ENCODE measurements around the gene PRLR.

PRLR gene

DNA sequence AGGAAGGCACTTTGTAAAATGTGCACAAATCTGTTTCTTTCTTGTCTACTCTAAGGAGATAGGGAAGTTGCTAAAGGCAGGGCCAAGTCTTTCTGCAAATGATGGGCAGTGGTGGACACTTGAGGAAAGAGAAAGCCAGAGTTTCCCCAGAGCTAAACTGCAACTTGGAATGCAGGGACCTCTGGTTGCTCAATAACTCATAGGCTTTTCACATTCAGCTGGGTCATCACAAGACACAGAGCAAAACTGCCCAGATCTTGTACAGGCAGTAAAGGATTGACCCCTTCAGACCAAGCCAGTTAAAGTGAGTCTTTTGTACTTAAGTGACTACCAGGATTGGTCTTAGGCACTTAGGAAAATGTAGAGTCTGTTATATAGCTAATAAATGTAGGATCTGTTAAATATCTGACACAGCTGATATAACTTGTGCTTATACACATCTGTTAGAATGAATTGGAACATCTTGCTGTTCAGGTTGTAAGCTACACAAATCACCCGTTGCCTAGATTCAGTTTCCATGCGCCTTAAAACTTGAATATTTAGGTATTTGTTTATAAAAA, 169.0 kb downstream of the PRLR start:
- TF ChIP-seq SUZ12 (IDR thresholded peaks at IDR 0.05): no peak
- no peak for TF ChIP-seq BHLHE40 (IDR thresholded peaks at IDR 0.05; ENCODE audit: borderline replicate concordance)
- TF ChIP-seq SP1 (IDR thresholded peaks at IDR 0.05): no peak
- no peak for TF ChIP-seq FOXA1 (IDR thresholded peaks at IDR 0.05)
- no peak for TF ChIP-seq FOXK2 (IDR thresholded peaks at IDR 0.05)
- no peak for TF ChIP-seq ZNF384 (IDR thresholded peaks at IDR 0.05)
- no peak for TF ChIP-seq ARNT (IDR thresholded peaks at IDR 0.05)
- no peak for TF ChIP-seq FOXM1 (IDR thresholded peaks at IDR 0.05; ENCODE audit: borderline replicate concordance)
- TF ChIP-seq TARDBP (IDR thresholded peaks at IDR 0.05): no peak
- TF ChIP-seq LEF1 (IDR thresholded peaks at IDR 0.05; ENCODE audit: borderline replicate concordance): no peak
- TF ChIP-seq HDGF (IDR thresholded peaks at IDR 0.05; ENCODE audit: borderline replicate concordance): no peak
- TF ChIP-seq L3MBTL2 (conservative IDR thresholded peaks at IDR 0.05): no peak
- TF ChIP-seq, protein P1, sequence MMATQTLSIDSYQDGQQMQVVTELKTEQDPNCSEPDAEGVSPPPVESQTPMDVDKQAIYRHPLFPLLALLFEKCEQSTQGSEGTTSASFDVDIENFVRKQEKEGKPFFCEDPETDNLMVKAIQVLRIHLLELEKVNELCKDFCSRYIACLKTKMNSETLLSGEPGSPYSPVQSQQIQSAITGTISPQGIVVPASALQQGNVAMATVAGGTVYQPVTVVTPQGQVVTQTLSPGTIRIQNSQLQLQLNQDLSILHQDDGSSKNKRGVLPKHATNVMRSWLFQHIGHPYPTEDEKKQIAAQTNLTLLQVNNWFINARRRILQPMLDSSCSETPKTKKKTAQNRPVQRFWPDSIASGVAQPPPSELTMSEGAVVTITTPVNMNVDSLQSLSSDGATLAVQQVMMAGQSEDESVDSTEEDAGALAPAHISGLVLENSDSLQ (IDR thresholded peaks at IDR 0.05): no peak
- TF ChIP-seq NFRKB (IDR thresholded peaks at IDR 0.05): no peak
- no peak for TF ChIP-seq ELF4 (IDR thresholded peaks at IDR 0.05)
- CTCF ChIA-PET: no interaction called here
- DNase-seq (ENCODE audit: extremely low spot score): no peak
- POLR2A ChIA-PET: no interaction called here

DNA sequence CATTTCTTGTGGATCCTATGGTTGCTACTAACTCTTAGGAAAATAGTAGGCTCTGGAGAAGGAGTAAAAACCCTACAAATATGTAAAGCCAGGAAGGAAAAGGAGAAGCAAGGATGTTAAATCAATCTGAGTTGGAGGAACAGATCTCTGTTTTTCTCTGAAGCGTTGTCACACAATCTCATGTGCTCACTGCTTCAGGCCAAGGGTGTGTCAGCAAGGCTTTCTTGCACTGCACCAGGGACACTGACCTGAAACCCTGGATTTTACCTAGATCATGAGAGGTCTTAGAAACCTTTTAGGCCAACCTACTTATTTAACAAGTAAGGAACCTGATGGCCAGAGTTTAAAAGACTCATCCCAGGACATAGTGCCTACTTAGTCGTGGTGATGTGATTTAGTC, 170.1 kb downstream of the PRLR start:
- DNase-seq (ENCODE audit: extremely low spot score): no peak
- TF ChIP-seq HDGF (IDR thresholded peaks at IDR 0.05; ENCODE audit: borderline replicate concordance): no peak
- TF ChIP-seq FOXA1 (IDR thresholded peaks at IDR 0.05): no peak
- TF ChIP-seq FOXM1 (IDR thresholded peaks at IDR 0.05; ENCODE audit: borderline replicate concordance): no peak
- no peak for TF ChIP-seq SP1 (IDR thresholded peaks at IDR 0.05)
- no peak for TF ChIP-seq L3MBTL2 (conservative IDR thresholded peaks at IDR 0.05)
- no peak for TF ChIP-seq FOXK2 (IDR thresholded peaks at IDR 0.05)
- POLR2A ChIA-PET: no interaction called here
- CTCF ChIA-PET: no interaction called here

DNA sequence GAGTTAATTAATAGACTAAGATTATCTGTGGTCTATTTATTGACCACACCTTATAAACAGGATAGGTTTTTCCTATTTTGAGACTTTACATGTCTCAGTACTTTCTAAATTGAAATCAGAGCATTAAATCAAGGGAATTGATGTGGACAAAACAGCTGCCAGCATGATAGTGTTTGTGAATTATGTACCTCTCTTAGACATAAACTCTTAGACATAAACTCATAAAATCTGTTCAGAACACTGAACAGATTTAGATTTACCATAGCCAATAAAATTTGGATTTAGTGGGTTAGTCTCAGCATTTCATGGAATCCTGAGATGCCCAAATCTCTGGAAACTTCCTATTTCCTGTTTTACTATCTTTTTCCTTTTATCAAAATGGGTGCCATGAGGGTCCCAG, 171.0 kb downstream of the PRLR start:
- DNase-seq (ENCODE audit: extremely low spot score): no peak
- CTCF ChIA-PET: no interaction called here
- POLR2A ChIA-PET: no interaction called here
- TF ChIP-seq SP1 (IDR thresholded peaks at IDR 0.05) (no peak), ELF4 (IDR thresholded peaks at IDR 0.05) (no peak), NFRKB (IDR thresholded peaks at IDR 0.05) (no peak), TARDBP (IDR thresholded peaks at IDR 0.05) (no peak)
- TF ChIP-seq, protein P1 (IDR thresholded peaks at IDR 0.05): no peak

DNA sequence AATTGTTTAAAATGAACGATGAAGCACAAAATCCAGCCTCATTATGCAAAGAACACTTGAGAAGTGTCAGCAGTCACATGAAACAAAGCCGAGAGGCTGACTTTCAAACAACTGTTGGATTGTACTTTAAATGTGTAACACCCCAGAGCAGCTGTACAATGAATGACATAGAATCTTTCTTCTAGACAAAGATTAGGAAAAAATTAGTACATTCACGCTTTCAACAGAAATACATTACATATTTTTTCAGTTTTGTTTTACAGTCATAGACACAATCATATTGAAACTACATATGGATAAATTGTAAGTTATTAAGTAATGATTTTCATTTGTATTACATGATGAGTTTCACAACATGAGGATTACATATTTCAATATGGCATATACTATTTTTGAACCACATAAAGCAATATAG, 171.9 kb downstream of the PRLR start:
- ChIA-PET CTCF (no interaction called here), POLR2A (no interaction called here)
- no peak for DNase-seq (ENCODE audit: extremely low spot score)
- TF ChIP-seq, protein P1 (IDR thresholded peaks at IDR 0.05): no peak
- TF ChIP-seq LEF1 (IDR thresholded peaks at IDR 0.05; ENCODE audit: borderline replicate concordance): no peak
- no peak for TF ChIP-seq HDGF (IDR thresholded peaks at IDR 0.05; ENCODE audit: borderline replicate concordance)
- TF ChIP-seq NFRKB (IDR thresholded peaks at IDR 0.05): no peak
- TF ChIP-seq SP1 (IDR thresholded peaks at IDR 0.05): no peak
- no peak for TF ChIP-seq BHLHE40 (IDR thresholded peaks at IDR 0.05; ENCODE audit: borderline replicate concordance)
- no peak for TF ChIP-seq CTBP1 (IDR thresholded peaks at IDR 0.05; ENCODE audit: borderline replicate concordance)
- TF ChIP-seq FOXA1 (IDR thresholded peaks at IDR 0.05): no peak
- no peak for TF ChIP-seq ARNT (IDR thresholded peaks at IDR 0.05)

DNA sequence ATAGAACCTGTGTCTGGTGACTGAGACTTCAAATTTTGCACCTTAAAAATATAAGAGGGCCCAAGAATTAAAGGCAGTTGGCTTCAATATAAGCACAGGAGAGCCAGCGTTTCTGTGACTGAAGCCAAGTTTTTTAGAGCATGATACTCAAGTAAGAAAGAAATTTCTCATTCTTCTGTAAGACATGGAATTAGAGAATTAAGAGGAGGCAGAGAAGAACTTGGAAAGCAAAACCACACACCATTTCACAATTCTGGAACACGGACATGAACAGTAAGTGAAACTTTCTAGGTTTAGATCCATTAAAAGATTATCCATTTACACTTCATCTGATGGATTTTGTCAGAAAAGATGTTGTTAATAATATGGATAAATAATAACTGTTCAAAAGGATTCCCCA, 173.6 kb downstream of the PRLR start:
- POLR2A ChIA-PET: no interaction called here

DNA sequence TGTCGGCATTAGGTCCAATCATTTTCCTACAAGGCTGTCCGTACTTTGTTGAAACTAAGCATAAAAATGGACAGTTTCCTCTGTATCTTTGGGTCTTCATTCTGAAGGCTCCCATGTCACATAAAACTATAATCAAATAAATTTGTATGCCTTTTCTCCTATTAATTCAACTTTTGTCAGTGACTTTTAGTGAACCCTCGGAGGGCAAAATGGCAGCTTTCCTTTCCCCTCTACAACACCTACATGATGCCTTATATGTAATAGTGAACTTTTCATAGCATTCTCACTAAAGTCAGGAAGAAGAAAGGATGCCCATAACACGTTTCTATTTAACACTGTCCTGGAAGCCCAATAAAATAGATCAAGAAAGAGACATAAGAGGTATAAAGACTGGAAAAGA, 177.4 kb downstream of the PRLR start:
- DNase-seq (ENCODE audit: extremely low spot score): no peak
- no peak for TF ChIP-seq NFRKB (IDR thresholded peaks at IDR 0.05)
- TF ChIP-seq FOXM1 (IDR thresholded peaks at IDR 0.05; ENCODE audit: borderline replicate concordance): no peak
- TF ChIP-seq TARDBP (IDR thresholded peaks at IDR 0.05): no peak
- no peak for TF ChIP-seq L3MBTL2 (conservative IDR thresholded peaks at IDR 0.05)
- no peak for TF ChIP-seq ZNF384 (IDR thresholded peaks at IDR 0.05)
- ChIA-PET CTCF (no interaction called here), POLR2A (no interaction called here)

More for the DNA sequence above, 173.6 kb downstream of the PRLR start:
- no peak for DNase-seq (ENCODE audit: extremely low spot score)
- TF ChIP-seq FOXA1 (IDR thresholded peaks at IDR 0.05) (no peak), ELF4 (IDR thresholded peaks at IDR 0.05) (no peak), SUZ12 (IDR thresholded peaks at IDR 0.05) (no peak), FOXM1 (IDR thresholded peaks at IDR 0.05; ENCODE audit: borderline replicate concordance) (no peak), TARDBP (IDR thresholded peaks at IDR 0.05) (no peak), FOXK2 (IDR thresholded peaks at IDR 0.05) (no peak), ZNF384 (IDR thresholded peaks at IDR 0.05) (no peak), CTBP1 (IDR thresholded peaks at IDR 0.05; ENCODE audit: borderline replicate concordance) (no peak), SP1 (IDR thresholded peaks at IDR 0.05) (no peak), ARNT (IDR thresholded peaks at IDR 0.05) (no peak), BHLHE40 (IDR thresholded peaks at IDR 0.05; ENCODE audit: borderline replicate concordance) (no peak), L3MBTL2 (conservative IDR thresholded peaks at IDR 0.05) (no peak), HDGF (IDR thresholded peaks at IDR 0.05; ENCODE audit: borderline replicate concordance) (no peak), NFRKB (IDR thresholded peaks at IDR 0.05) (no peak), LEF1 (IDR thresholded peaks at IDR 0.05; ENCODE audit: borderline replicate concordance) (no peak)
- TF ChIP-seq, protein P1 (IDR thresholded peaks at IDR 0.05): no peak
- CTCF ChIA-PET: no interaction called here
